GM12878 (cell line): ENCODE data around the gene CABLES1. TPM values are rescaled to one million over a fixed set of nuclear protein-coding genes. Genes with fewer than 3 reads are reported as not detected.

Source experiments
- ATAC-seq: fragments of 200-7000 bp; cut with Tn5 transposase; 3 replicates; pipeline ENCODE4 v1.9.1; 2020; ENCODE audit warnings: mild to moderate bottlenecking, moderate library complexity
- BruUV-seq: library from RNA; stranded (reverse); fragments of 400-500 nt; replicated peaks from 2 replicates; lab custom pipeline; 2021; lab: Mats Ljungman, UMichigan
- CTCF ChIA-PET: fragments of 300-600 bp; sonication (Branson Sonifier 250); formaldehyde crosslinking; extraction: SDS; loops from one replicate; lab custom pipeline; 2021; ENCODE audit warnings: inconsistent platforms; lab: Yijun Ruan, JAX
- POLR2A ChIA-PET: fragments of 350-600 bp; formaldehyde crosslinking; extraction: SDS; loops from one replicate; lab custom pipeline; 2021; ENCODE audit warnings: inconsistent platforms; lab: Charles Lee
- RAD21 ChIA-PET: fragments of 300-600 bp; sonication (Branson Sonifier 250); formaldehyde crosslinking; loops from one replicate; lab custom pipeline; 2023; ENCODE audit warnings: antibody characterized with exemption; ENCODE audit not compliant: unreplicated experiment; lab: Charles Lee
- SMC1A ChIA-PET: fragments of 300-600 bp; sonication (Branson Sonifier 250); formaldehyde crosslinking; loops from one replicate; lab custom pipeline; 2023; ENCODE audit not compliant: unreplicated experiment, uncharacterized antibody; lab: Charles Lee
- DNase-seq: peaks from one replicate; pipeline ENCODE4 v3.0.0-alpha.2; 2011; ENCODE audit warnings: low read depth, low spot score
- FAIRE-seq: peaks from 3 replicates; lab custom pipeline; 2011; peaks lifted over from hg19 to GRCh38; lab: Jason Lieb, UNC
- H2AFZ ChIP-seq: 2 replicates; pipeline ENCODE4 v1.6.0; 2011; ENCODE audit warnings: low read depth, low read length, control low read depth; ENCODE audit not compliant: control insufficient read depth
- H3K27ac ChIP-seq: 2 replicates; pipeline ENCODE4 v1.5.1; 2011; ENCODE audit warnings: control low read depth; ENCODE audit not compliant: control insufficient read depth, insufficient read depth
- H3K27me3 ChIP-seq, 2 experiments: replicated peaks in 1 of 2; 2 replicates each; pipeline versions ENCODE4 v1.6.0 to v1.6.1; 2011; ENCODE audit warnings: low read length in 1 of 2; ENCODE audit not compliant: control insufficient read depth in 2 of 2, insufficient read depth in 2 of 2
- H3K36me3 ChIP-seq, 2 experiments: 2 replicates each; pipeline ENCODE4 v1.5.1; 2011; ENCODE audit warnings: low read length in 1 of 2; ENCODE audit not compliant: control insufficient read depth in 2 of 2, insufficient read depth in 2 of 2
- H3K4me1 ChIP-seq: 2 replicates; pipeline ENCODE4 v1.6.1; 2011; ENCODE audit warnings: mild to moderate bottlenecking, low read length, moderate library complexity, mixed read lengths; ENCODE audit not compliant: control insufficient read depth, insufficient read depth
- H3K4me2 ChIP-seq: 2 replicates; pipeline ENCODE4 v1.6.0; 2011; ENCODE audit warnings: control low read depth; ENCODE audit not compliant: control insufficient read depth, insufficient read depth
- H3K4me3 ChIP-seq: fragments of 200-600 bp; sonication (generic); 2 replicates; pipeline ENCODE4 v1.5.1; 2016
- H3K79me2 ChIP-seq: 2 replicates; pipeline ENCODE4 v1.6.0; 2011; ENCODE audit warnings: low read length; ENCODE audit not compliant: control insufficient read depth, insufficient read depth
- H3K9ac ChIP-seq: 2 replicates; pipeline ENCODE4 v1.8.0; 2011; ENCODE audit warnings: low read length, control low read depth, mixed read lengths; ENCODE audit not compliant: control insufficient read depth, insufficient read depth
- H3K9me3 ChIP-seq: replicated peaks from 3 replicates; pipeline ENCODE4 v1.5.1; 2011; ENCODE audit warnings: mild to moderate bottlenecking, low read length; ENCODE audit not compliant: control insufficient read depth, insufficient read depth
- H4K20me1 ChIP-seq: 2 replicates; pipeline ENCODE4 v1.6.0; 2011; ENCODE audit not compliant: control insufficient read depth, insufficient read depth
- BCL11A ChIP-seq: IDR thresholded peaks from 2 replicates; pipeline ENCODE4 v1.6.1; 2011; ENCODE audit warnings: low read depth, low read length
- DPF2 ChIP-seq: fragments of 450-650 bp; IDR thresholded peaks from 2 replicates; pipeline ENCODE4 v1.6.1; 2017; ENCODE audit warnings: mild to moderate bottlenecking
- HDAC2 ChIP-seq: fragments of 200-600 bp; sonication (generic); IDR thresholded peaks from 2 replicates; pipeline ENCODE4 v1.6.1; 2017
- NFYB ChIP-seq: IDR thresholded peaks from 2 replicates; pipeline ENCODE4 v1.6.1; 2011; ENCODE audit warnings: low read depth, mild to moderate bottlenecking, low read length, improper control_type of control experiment, moderate library complexity; ENCODE audit not compliant: insufficient read depth
- NKRF ChIP-seq: fragments of 450-650 bp; conservative IDR thresholded peaks from 2 replicates; pipeline ENCODE4 v1.6.1; 2017; ENCODE audit warnings: mild to moderate bottlenecking, moderate library complexity
- PAX5 ChIP-seq: IDR thresholded peaks from 2 replicates; pipeline ENCODE4 v1.6.1; 2011; ENCODE audit warnings: low read depth, low read length, borderline replicate concordance
- RAD51 ChIP-seq: fragments of 450-650 bp; IDR thresholded peaks from 2 replicates; pipeline ENCODE4 v1.6.1; 2016; ENCODE audit warnings: moderate library complexity, mild to moderate bottlenecking, inconsistent platforms
- RFX5 ChIP-seq: IDR thresholded peaks from 2 replicates; pipeline ENCODE4 v1.6.1; 2011; ENCODE audit warnings: low read depth, low read length, improper control_type of control experiment
- SIX5 ChIP-seq: IDR thresholded peaks from 2 replicates; pipeline ENCODE4 v1.6.1; 2011; ENCODE audit warnings: mild to moderate bottlenecking, low read depth, low read length, moderate library complexity; ENCODE audit not compliant: severe bottlenecking
- SMC3 ChIP-seq: IDR thresholded peaks from 2 replicates; pipeline ENCODE4 v1.6.1; 2011; ENCODE audit warnings: low read length, improper control_type of control experiment, borderline replicate concordance
- ZNF384 ChIP-seq: IDR thresholded peaks from 2 replicates; pipeline ENCODE4 v1.6.1; 2012; ENCODE audit warnings: low read depth, mild to moderate bottlenecking, low read length, improper control_type of control experiment, borderline replicate concordance
- WGBS: methylation state at CpG from one replicate; pipeline ENCODE4 v1.1.6; 2016; ENCODE audit warnings: low lambda C conversion rate; ENCODE audit not compliant: insufficient replicate concordance, insufficient coverage; ENCODE audit errors: missing lambda C conversion rate; 5-methylcytosine and 5-hydroxymethylcytosine counted together
- in situ Hi-C: fragments of 300-500 bp; cut with MboI; formaldehyde crosslinking; loops from 9 replicates; pipeline ENCODE4 v1.14.3; 2018; ENCODE audit warnings: mixed read lengths
- intact Hi-C: fragments of 100-400 bp; cut with micrococcal nuclease; formaldehyde crosslinking; loops from one replicate; pipeline ENCODE4 v1.14.2; 2022; ENCODE audit not compliant: unreplicated experiment
- polyA plus RNA-seq, 11 experiments: library from polyadenylated mRNA; depleted of rRNA in 4 of 11; unstranded in 6 of 11; stranded (reverse) in 5 of 11; fragments of >200 nt; fragmentation: Nextera tagmentation in 4 of 11; fragmentation: Illumina TruSeq in 1 of 11; extraction: Ambion mirVana in 4 of 11; extraction: Trizol in 1 of 11; gene quantifications; 1 replicate in 1 of 11; 2 replicates in 10 of 11; pipeline versions ENCODE4 v1.2.1 to v1.2.3, GENCODE V29; 2011 to 2016; ENCODE audit warnings: inconsistent platforms in 2 of 11, missing spikeins in 2 of 11, low read depth in 1 of 11
- total RNA-seq, 4 experiments: library from RNA; depleted of rRNA in 3 of 4; stranded (reverse); fragments of >200 nt in 3 of 4; fragmentation: Illumina TruSeq in 1 of 4; extraction: Trizol in 1 of 4; gene quantifications; 2 replicates each; pipeline versions ENCODE4 v1.2.1 to v1.2.3, GENCODE V29; 2013 to 2021

The CABLES1 gene
- total and polyA plus RNA-seq, 10 of the 15 experiments (the other 5 are each of a cell fraction or from before 2014, with no cell fraction given) = 2.9 to 27.2 (median 8.2) TPM

DNA sequence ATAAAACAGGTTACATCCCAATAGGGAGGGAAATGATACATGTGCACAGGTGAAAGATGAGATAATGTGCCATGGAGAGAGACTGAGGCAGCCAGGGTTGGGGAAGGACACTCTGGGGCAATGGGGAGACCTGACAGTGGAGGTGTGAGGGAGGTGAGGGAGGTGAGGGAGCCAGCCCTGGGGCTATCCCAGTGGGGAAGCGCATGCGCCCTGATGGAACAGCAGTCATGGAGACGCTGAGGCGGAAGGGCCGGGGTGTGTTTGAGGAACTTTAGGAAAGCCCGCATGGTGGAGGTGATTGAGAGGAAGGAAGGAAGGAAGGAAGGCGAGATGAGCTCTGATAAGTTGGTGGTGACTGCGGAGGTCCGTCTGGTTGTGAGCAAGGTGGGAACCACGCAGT, 66.5 kb downstream of the CABLES1 start:
- POLR2A ChIA-PET = no interaction called here
- intact Hi-C loops (no loop called here), in situ Hi-C loops (no loop called here)
- H3K9me3 ChIP-seq = peaks cover 6% of the 10 kb centered on the region; the same call in 2 of the 3 replicates
- H3K4me1 ChIP-seq = no peaks in the 10 kb centered on the region
- DNase-seq (no peak), ATAC-seq (no peak), FAIRE-seq (no peak)
- RAD21 ChIA-PET = no interaction called here
- H3K27me3 ChIP-seq = no peaks in the 10 kb centered on the region
- SMC1A ChIA-PET = no interaction called here
- H3K36me3 ChIP-seq = peaks cover 9 to 15% of the 10 kb centered on the region in 2 experiments; a peak in 3 of 4 replicates
- TF ChIP-seq RAD51 = no peak
- no peak for TF ChIP-seq BCL11A
- TF ChIP-seq DPF2 = no peak
- TF ChIP-seq NFYB = no peak
- TF ChIP-seq PAX5 = no peak
- no peak for TF ChIP-seq RFX5
- no peak for TF ChIP-seq HDAC2
- no peak for TF ChIP-seq NKRF
- no peak for TF ChIP-seq SIX5
- no peak for TF ChIP-seq SMC3
- no peak for TF ChIP-seq ZNF384
- 98% methylated on average over 10 of the region's 10 CpGs for WGBS
- no peak overlapping the region for H3K27ac ChIP-seq
- no peak overlapping the region for H3K9ac ChIP-seq
- H2AFZ ChIP-seq = no peak overlapping the region
- H3K4me3 ChIP-seq = no peak overlapping the region
- CTCF ChIA-PET = interaction anchor here (0.5 kb wide), 1 partner anchor 1627 kb away, joined by 4 read pairs; no protein-coding TSS in a partner anchor
- no peak overlapping the region for H3K4me2 ChIP-seq
- no TSS peak for BruUV-seq
- H4K20me1 ChIP-seq = no peaks in the 10 kb centered on the region
- H3K79me2 ChIP-seq = no peaks in the 10 kb centered on the region
